Occipital lobe (tissue), 2 donors: ENCODE results near the gene KLHDC4. TPM values are rescaled to one million over a fixed set of nuclear protein-coding genes. Genes with fewer than 3 reads are reported as not detected.

Source experiments
- DNase-seq: peaks from one replicate; lab custom pipeline; 2025; lab: John Stamatoyannopoulos, UW
- total RNA-seq: library from RNA; depleted of rRNA; stranded (reverse); fragments of >200 nt; gene quantifications from one replicate; pipeline ENCODE4 v1.2.3, GENCODE V29; 2014

Gene KLHDC4
- total RNA-seq, 1 donor from 2014 or later = 18.2 TPM

- no peak for DNase-seq
These were observed 103.3 kb downstream of the KLHDC4 start for GRCh38 chr16:87662254-87663204.

- DNase-seq = no peak
These were observed 104.2 kb downstream of the KLHDC4 start for GRCh38 chr16:87661561-87661960.

- DNase-seq = no peak
These were observed 107.1 kb downstream of the KLHDC4 start for GRCh38 chr16:87658564-87659225.

Other genes starting within 250 kb of the KLHDC4 start
- gene JPH3, start 163.5 kb downstream of the KLHDC4 start, total RNA-seq = 56.0 TPM
- gene SLC7A5, start 103.5 kb upstream of the KLHDC4 start, total RNA-seq = 16.5 TPM
- not detected for gene CA5A, start 170.5 kb upstream of the KLHDC4 start, total RNA-seq
- 34.3 TPM for gene BANP, start 185.4 kb upstream of the KLHDC4 start, total RNA-seq